Ascending aorta (tissue), 2 donors: ENCODE measurements around the gene HSFX3. TPM values are rescaled to one million over a fixed set of nuclear protein-coding genes. Genes with fewer than 3 reads are reported as not detected.

ENCODE experiments used
- DNase-seq, 2 donors: peaks; one replicate each; pipeline ENCODE4 v3.0.0-alpha.2; 2019; ENCODE audit warnings: low spot score in 2 of 2
- H3K27ac ChIP-seq, 2 donors: fragments of 200-600 bp; sonication (generic); one replicate each; pipeline ENCODE4 v1.5.1; 2016 to 2017; ENCODE audit warnings: mild to moderate bottlenecking in 1 of 2
- H3K27me3 ChIP-seq: fragments of 200-600 bp; sonication (generic); one replicate; pipeline ENCODE4 v1.5.1; 2017
- H3K36me3 ChIP-seq, 2 donors: fragments of 200-600 bp; sonication (generic); one replicate each; pipeline ENCODE4 v1.5.1; 2016
- H3K4me1 ChIP-seq, 2 donors: fragments of 200-600 bp; sonication (generic); one replicate each; pipeline ENCODE4 v1.5.1; 2016 to 2017; ENCODE audit warnings: mild to moderate bottlenecking in 1 of 2
- H3K4me3 ChIP-seq, 2 donors: fragments of 200-600 bp; sonication (generic); one replicate each; pipeline ENCODE4 v1.5.1; 2016 to 2017; ENCODE audit warnings: mild to moderate bottlenecking in 1 of 2
- H3K9me3 ChIP-seq, 2 donors: fragments of 200-600 bp; sonication (generic); one replicate each; pipeline ENCODE4 v1.5.1; 2016
- CTCF ChIP-seq, 3 experiments: fragments of 200-600 bp in 2 of 3; fragments of 450-650 bp in 1 of 3; sonication (generic) in 2 of 3; IDR thresholded peaks; one replicate each; pipeline ENCODE4 v1.5.1; 2016 to 2019; ENCODE audit warnings: antibody characterized with exemption in 3 of 3, mild to moderate bottlenecking in 1 of 3, moderate library complexity in 1 of 3
- intact Hi-C: fragments of 100-400 bp; cut with DNase I; formaldehyde crosslinking; loops from one replicate; pipeline ENCODE4 v1.15.1; 2023
- total RNA-seq: library from RNA; depleted of rRNA; stranded (reverse); fragments of >200 nt; gene quantifications from one replicate; pipeline ENCODE4 v1.1.0, GENCODE V29; 2016

Gene HSFX3
- total RNA-seq, 1 donor from 2014 or later, result not detected

DNA sequence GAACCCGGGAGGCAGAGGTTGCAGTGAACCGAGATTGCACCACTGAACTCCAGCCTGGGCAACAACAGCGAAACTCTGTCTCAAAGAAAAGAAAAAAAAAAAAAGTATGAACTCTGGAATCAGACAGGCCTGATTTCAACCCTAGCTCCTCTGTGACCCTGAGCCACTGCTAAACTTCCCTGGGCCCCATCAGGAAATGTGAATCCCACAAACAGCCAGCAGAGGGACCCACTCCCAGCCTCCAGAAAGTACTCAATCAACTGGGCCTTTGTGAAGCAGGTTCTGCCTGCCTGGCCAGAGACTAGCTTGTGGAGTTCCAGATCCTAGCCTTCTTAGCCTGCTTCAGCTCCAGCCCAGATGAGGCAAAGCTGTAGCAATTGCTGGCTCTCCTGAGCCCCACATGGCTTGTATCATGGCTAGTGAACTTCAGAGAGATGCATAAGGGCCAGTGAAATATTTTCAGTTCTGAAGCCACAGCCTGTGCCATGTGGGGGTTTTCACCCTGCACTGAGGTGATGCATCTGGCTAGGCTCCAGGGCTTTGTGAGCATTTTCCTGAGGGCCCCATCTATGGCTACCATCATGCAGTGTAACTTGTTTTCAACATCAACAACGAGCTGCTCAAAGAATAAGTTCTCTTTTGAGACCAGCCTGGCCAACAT lies 37.4 kb downstream of the HSFX3 start:
- Histone ChIP-seq H3K36me3 (no peaks in the 10 kb centered on the region), H3K27me3 (no peaks in the 10 kb centered on the region), H3K27ac (no peak overlapping the region), H3K4me1 (no peaks in the 10 kb centered on the region), H3K4me3 (no peak overlapping the region), H3K9me3 (no peaks in the 10 kb centered on the region)
- intact Hi-C loops, result no loop called here
- peak; percentile 19 to 51 (median 35) for TF ChIP-seq CTCF (IDR thresholded peaks at IDR 0.05)
- peak in 1 of 2 donors; percentile 68 for DNase-seq

DNA sequence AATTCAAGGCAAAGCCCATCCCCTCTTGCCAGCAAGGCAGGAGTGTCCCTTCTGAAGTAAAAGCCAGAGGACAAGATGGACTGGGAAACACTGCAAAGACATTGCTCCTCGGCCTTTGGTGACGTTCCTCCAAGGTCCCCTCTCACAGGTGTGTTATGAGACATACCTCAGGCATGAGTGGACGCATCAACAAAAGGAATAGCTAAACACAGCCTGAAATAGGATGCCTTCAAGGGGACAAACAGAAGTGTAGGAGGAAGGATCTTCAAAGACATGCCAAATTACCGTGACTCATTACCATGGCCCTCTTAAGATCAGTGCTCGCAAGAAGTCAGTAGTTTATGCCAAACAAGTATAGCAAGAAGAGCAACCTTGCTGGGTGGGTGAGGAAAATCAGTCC lies 38.6 kb downstream of the HSFX3 start:
- Histone ChIP-seq H3K36me3 (no peaks in the 10 kb centered on the region), H3K9me3 (no peaks in the 10 kb centered on the region), H3K4me1 (no peaks in the 10 kb centered on the region), H3K27me3 (no peaks in the 10 kb centered on the region), H3K27ac (no peak overlapping the region), H3K4me3 (no peak overlapping the region)
- TF ChIP-seq CTCF (IDR thresholded peaks at IDR 0.05), result no peak
- intact Hi-C loops, result no loop called here
- no peak for DNase-seq

GRCh38 chrX:149510386-149510785 lies 39.3 kb downstream of the HSFX3 start:
- Histone ChIP-seq H3K36me3 (no peaks in the 10 kb centered on the region), H3K9me3 (no peaks in the 10 kb centered on the region), H3K27me3 (no peaks in the 10 kb centered on the region), H3K27ac (no peak overlapping the region), H3K4me3 (no peak overlapping the region), H3K4me1 (no peaks in the 10 kb centered on the region)
- intact Hi-C loops, result no loop called here
- TF ChIP-seq CTCF (IDR thresholded peaks at IDR 0.05), result no peak
- no peak for DNase-seq

DNA sequence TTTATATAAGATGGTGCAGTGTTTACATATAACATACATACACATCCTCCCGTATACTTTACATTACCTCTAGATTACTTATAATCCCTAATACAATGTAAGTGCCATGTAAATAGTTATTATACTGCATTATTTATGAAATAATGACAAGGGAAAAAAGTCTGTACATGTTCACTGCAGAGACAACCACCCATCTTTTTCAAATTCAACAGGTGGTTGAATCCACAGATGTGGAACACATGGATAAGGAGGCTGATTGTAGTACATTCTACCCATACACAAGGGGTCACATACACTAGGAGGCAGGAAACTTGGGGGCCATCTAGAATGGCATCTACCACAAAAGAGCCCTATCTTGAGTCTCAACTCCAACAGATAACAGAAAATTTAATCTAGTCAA lies 41.3 kb downstream of the HSFX3 start:
- no peaks in the 10 kb centered on the region for H3K4me1 ChIP-seq
- intact Hi-C loops, result loop anchor here (10.0 kb wide), 2 partner anchors 126 to 856 kb away; partner anchors contain the start of genes MAMLD1 and TMEM185A

DNA sequence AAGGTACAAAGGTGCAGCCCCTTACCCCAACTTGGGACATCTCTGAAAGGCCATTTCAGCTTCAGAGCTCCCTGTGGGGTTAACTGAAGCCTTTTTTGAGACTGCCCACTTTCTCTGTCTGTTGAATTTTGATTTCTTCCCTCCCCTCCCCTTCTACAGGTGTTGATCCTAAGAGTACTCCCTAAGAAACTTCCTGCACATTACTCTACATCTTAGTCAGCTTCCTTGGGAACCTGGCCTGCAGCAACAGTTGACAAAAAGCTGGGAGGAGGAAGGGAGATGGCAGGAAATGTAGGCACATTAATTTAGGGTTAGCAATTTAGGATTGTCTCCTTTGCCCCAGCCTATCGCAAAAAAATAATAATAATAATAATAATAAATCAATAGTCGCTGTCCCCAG lies 43.4 kb downstream of the HSFX3 start:
- DNase-seq, result no peak
- no peaks in the 10 kb centered on the region for H3K27me3 ChIP-seq
- no peak for TF ChIP-seq CTCF (IDR thresholded peaks at IDR 0.05)
- peaks cover 4 to 6% of the 10 kb centered on the region in 2 donors for H3K36me3 ChIP-seq
- intact Hi-C loops, result loop anchor here (10.0 kb wide), 2 partner anchors 128 to 858 kb away; partner anchors contain the start of genes MAMLD1 and TMEM185A
- no peak overlapping the region for H3K4me3 ChIP-seq
- no peaks in the 10 kb centered on the region for H3K4me1 ChIP-seq
- H3K27ac ChIP-seq, result no peak overlapping the region
- no peaks in the 10 kb centered on the region for H3K9me3 ChIP-seq

More for the DNA sequence above, 41.3 kb downstream of the HSFX3 start:
- Histone ChIP-seq H3K27ac (no peak overlapping the region), H3K36me3 (no peaks in the 10 kb centered on the region), H3K9me3 (no peaks in the 10 kb centered on the region), H3K27me3 (no peaks in the 10 kb centered on the region), H3K4me3 (no peak overlapping the region)
- no peak for DNase-seq
- TF ChIP-seq CTCF (IDR thresholded peaks at IDR 0.05), result no peak
